Parathyroid adenoma (tissue), 2 donors: ENCODE results near the gene LAMB1.
"Not testable (repeated sequence)": the region's sequence is repeated elsewhere in the genome, so short reads cannot be mapped to it uniquely, and the experiment has no call there.

Experiments used
- H2AFZ ChIP-seq: fragments of 300-600 bp; sonication (generic); one replicate; pipeline ENCODE4 v1.7.0; 2017; ENCODE audit warnings: antibody characterized with exemption, mild to moderate bottlenecking
- H3K27ac ChIP-seq: fragments of 300-600 bp; sonication (generic); one replicate; pipeline ENCODE4 v1.7.0; 2017
- H3K27me3 ChIP-seq: fragments of 300-600 bp; sonication (generic); one replicate; pipeline ENCODE4 v1.7.0; 2017; ENCODE audit warnings: low read length; ENCODE audit not compliant: control insufficient read depth, insufficient read depth
- H3K36me3 ChIP-seq: fragments of 300-600 bp; sonication (generic); one replicate; pipeline ENCODE4 v1.7.0; 2017; ENCODE audit warnings: low read length; ENCODE audit not compliant: control insufficient read depth, insufficient read depth
- H3K4me1 ChIP-seq: fragments of 300-600 bp; sonication (generic); one replicate; pipeline ENCODE4 v1.7.0; 2017; ENCODE audit warnings: control low read depth
- H3K4me2 ChIP-seq: fragments of 300-600 bp; sonication (generic); one replicate; pipeline ENCODE4 v1.7.0; 2017; ENCODE audit warnings: low read length
- H3K4me3 ChIP-seq: fragments of 300-600 bp; sonication (generic); one replicate; pipeline ENCODE4 v1.7.0; 2017; ENCODE audit warnings: low read depth, low read length
- H3K79me2 ChIP-seq: fragments of 300-600 bp; sonication (generic); one replicate; pipeline ENCODE4 v1.7.0; 2017; ENCODE audit warnings: control low read depth
- H3K9ac ChIP-seq: fragments of 300-600 bp; sonication (generic); one replicate; pipeline ENCODE4 v1.7.0; 2017; ENCODE audit warnings: mild to moderate bottlenecking
- H3K9me3 ChIP-seq: fragments of 300-600 bp; sonication (generic); one replicate; pipeline ENCODE4 v1.7.0; 2017; ENCODE audit warnings: low read length; ENCODE audit not compliant: control insufficient read depth
- TF ChIP-seq, protein P1 (sequence below): fragments of 300-600 bp; sonication (generic); IDR thresholded peaks from one replicate; pipeline ENCODE4 v1.7.0; 2017; ENCODE audit warnings: antibody characterized with exemption, mild to moderate bottlenecking
- donor health status: primary hyperparathyroidism.

LAMB1 gene

DNA sequence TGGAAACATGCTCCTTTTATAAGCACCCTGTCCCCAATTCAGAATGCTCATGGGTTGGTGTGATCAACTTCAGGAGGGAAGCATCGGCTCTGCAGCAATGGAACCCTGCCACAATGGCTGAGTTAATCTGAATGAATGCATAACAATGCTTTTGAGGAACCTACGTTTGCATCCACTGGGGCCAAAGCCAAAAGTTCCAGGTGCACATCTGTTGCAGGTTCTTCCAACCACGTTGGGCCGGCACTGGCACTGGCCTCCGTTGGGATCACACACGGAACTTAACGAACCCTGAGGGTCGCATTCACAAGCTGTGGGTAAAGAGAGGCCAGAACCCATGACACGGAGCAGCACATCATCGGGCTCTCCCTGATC is 43.4 kb downstream of the LAMB1 start:
- Histone ChIP-seq H3K79me2 (no peaks in the 10 kb centered on the region), H3K4me3 (no peak overlapping the region), H3K27me3 (no peaks in the 10 kb centered on the region), H3K36me3 (no peaks in the 10 kb centered on the region), H3K9me3 (no peaks in the 10 kb centered on the region), H3K9ac (no peak overlapping the region), H2AFZ (no peak overlapping the region), H3K4me1 (peaks cover 8% of the 10 kb centered on the region), H3K4me2 (no peak overlapping the region), H3K27ac (no peak overlapping the region)
- TF ChIP-seq, protein P1, sequence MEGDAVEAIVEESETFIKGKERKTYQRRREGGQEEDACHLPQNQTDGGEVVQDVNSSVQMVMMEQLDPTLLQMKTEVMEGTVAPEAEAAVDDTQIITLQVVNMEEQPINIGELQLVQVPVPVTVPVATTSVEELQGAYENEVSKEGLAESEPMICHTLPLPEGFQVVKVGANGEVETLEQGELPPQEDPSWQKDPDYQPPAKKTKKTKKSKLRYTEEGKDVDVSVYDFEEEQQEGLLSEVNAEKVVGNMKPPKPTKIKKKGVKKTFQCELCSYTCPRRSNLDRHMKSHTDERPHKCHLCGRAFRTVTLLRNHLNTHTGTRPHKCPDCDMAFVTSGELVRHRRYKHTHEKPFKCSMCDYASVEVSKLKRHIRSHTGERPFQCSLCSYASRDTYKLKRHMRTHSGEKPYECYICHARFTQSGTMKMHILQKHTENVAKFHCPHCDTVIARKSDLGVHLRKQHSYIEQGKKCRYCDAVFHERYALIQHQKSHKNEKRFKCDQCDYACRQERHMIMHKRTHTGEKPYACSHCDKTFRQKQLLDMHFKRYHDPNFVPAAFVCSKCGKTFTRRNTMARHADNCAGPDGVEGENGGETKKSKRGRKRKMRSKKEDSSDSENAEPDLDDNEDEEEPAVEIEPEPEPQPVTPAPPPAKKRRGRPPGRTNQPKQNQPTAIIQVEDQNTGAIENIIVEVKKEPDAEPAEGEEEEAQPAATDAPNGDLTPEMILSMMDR: no peak

DNA sequence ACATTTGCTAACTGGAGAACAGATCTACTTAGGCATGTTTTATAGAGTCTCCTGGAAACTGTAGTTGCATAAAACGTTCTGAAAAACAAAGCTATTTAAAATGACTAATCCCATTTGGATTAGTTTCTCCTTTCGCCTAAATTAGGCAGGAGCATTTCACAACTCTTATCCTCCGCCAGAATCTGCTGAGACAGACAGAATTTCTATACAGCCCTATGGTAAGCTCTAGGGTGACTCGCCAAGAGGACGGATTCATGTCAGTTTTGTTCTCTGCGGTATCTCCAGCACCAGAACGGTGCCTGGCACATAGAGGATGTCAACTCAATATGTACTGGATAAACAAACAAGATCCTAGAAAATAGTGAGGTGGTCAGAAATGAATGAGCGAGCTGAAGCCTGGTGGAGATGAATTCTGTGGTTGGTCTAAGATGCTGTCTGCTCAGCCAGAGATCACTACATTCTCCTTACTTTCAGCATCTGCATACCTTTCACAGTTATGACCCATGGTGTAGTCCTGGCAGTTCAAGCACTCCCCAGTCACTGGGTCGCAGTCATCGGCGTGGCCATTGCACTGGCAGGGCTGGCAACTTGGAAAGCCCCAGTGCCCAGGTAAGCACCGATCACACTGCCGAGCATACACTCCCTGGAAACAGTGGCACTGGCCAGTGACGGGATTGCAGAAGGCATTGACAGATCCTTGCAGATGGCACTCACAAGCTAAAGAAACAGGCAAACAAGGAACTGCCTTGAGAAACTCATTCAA is 44.0 kb downstream of the LAMB1 start:
- no peak overlapping the region for H2AFZ ChIP-seq
- H3K4me1 ChIP-seq: peaks cover 8% of the 10 kb centered on the region
- no peaks in the 10 kb centered on the region for H3K9me3 ChIP-seq
- TF ChIP-seq, protein P1: no peak
- H3K36me3 ChIP-seq: no peaks in the 10 kb centered on the region
- peak overlapping the region; percentile 23 for H3K4me2 ChIP-seq
- peak overlapping the region; percentile 3 for H3K27ac ChIP-seq
- no peak overlapping the region for H3K4me3 ChIP-seq
- H3K27me3 ChIP-seq: no peaks in the 10 kb centered on the region
- no peaks in the 10 kb centered on the region for H3K79me2 ChIP-seq
- H3K9ac ChIP-seq: no peak overlapping the region

DNA sequence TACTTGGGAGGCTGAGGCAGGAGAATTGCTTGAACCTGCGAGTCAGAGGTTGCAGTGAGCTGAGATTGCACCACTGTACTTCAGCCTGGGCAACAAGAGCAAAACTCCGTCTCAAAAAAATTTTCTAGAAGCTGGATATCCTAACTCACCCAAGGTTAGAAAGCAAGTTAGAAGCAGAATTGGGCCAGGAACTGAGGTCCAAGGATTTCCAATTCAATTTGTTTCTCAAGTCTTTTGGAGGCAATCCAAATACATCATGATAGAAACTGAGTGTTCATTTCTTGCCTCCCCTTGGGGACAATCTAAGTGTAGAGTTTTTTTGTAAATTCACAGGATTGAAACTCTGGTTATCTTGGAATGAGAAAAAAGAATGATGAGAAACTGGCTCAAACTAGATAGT is 45.5 kb downstream of the LAMB1 start:
- no peaks in the 10 kb centered on the region for H3K27me3 ChIP-seq
- H3K36me3 ChIP-seq: no peaks in the 10 kb centered on the region
- no peaks in the 10 kb centered on the region for H3K79me2 ChIP-seq
- H3K4me1 ChIP-seq: peaks cover 14% of the 10 kb centered on the region
- no peak overlapping the region for H3K27ac ChIP-seq
- no peak overlapping the region for H3K4me2 ChIP-seq
- no peaks in the 10 kb centered on the region for H3K9me3 ChIP-seq
- TF ChIP-seq, protein P1: no peak
- H2AFZ ChIP-seq: no peak overlapping the region
- H3K4me3 ChIP-seq: no peak overlapping the region
- H3K9ac ChIP-seq: no peak overlapping the region

DNA sequence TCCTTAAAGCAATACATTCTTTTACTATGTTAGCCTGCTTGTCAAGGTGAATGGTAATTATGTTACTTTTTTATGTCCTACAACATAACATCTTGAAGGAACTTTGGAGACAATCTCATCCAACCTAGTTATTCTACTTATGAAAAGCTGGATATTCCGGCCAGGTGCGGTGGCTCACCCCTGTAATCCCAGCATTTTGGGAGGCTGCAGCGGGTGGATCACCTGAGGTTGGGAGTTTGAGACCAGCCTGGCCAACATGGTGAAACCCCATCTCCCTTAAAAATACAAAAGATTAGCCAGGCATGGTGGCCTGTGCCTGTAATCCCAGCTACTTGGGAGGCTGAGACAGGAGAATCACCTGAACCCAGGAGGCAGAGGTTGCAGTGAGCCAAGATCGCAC is 46.0 kb downstream of the LAMB1 start:
- H3K4me3 ChIP-seq, H3K4me2 ChIP-seq, H3K27me3 ChIP-seq, H3K27ac ChIP-seq, H3K79me2 ChIP-seq, H3K36me3 ChIP-seq, H3K9ac ChIP-seq, H3K9me3 ChIP-seq, H2AFZ ChIP-seq: not testable (repeated sequence)
- H3K4me1 ChIP-seq: peaks cover 19% of the 10 kb centered on the region

DNA sequence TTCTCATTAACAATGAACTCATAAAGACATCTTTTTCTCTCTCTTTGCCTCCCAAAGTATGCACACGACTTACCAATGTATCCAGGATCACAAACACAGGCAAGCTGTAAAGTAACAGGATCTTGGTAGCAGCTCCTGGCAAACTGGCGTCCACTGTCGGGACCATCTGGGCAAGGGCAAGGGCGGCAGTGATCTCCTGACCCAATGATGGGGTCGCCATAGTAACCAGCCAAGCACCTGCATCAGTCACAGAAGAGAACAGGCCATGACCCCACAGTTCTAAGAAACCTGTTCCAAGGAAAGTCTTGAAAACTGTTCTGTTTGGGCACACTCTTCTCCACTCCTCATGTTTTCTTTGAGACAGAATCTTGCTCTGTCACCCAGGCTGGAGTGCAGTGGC is 47.6 kb downstream of the LAMB1 start:
- Histone ChIP-seq H3K4me3 (no peak overlapping the region), H3K4me1 (peaks cover 23% of the 10 kb centered on the region), H3K9me3 (no peaks in the 10 kb centered on the region), H2AFZ (no peak overlapping the region), H3K4me2 (no peak overlapping the region), H3K27me3 (no peaks in the 10 kb centered on the region), H3K9ac (no peak overlapping the region), H3K27ac (no peak overlapping the region), H3K36me3 (no peaks in the 10 kb centered on the region), H3K79me2 (no peaks in the 10 kb centered on the region)
- TF ChIP-seq, protein P1: no peak
